ENCODE results near the gene GABBR1. TPM values are rescaled to one million over a fixed set of nuclear protein-coding genes. Genes with fewer than 3 reads are reported as not detected.

GABBR1 gene
- total RNA-seq, 1 experiment from 2014 or later, result 146 TPM

DNA sequence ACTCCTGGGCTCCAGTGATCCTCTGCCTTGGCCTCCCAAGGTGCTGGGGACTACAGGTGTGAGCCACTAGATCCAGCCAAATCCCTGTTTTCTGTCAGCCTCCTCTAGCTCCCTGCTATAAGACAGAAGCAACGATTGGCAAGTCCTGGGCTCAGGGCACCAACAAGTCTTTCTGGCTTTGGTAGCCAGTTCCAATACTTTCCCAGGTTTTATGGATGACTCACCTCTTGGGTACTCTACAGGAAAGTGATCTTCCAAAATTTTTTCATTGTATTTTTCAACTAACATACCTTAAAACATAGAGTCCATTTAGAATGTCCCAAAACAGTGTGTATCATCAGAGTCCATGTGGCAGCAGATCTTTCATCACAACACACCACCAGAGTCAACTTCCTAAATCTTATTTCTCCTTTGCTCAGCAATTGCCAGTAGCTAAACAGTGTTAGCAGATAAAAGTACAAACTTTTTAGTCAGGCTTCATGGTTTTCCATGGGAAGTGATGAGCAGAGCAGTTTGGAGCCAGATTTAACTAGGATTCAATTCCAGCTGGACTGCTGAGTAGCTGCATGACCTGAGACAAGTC lies 13.3 kb downstream of the GABBR1 start:
- Mint-ChIP-seq H3K36me3 (ENCODE audit: insufficient read depth in 1 of 3, low read depth in 3 of 3) (peaks cover 61 to 94% (median 70%) of the 10 kb centered on the region in 3 experiments), H3K27ac (no peak overlapping the region), H3K4me3 (no peak overlapping the region), H3K9me3 (no peaks in the 10 kb centered on the region), H3K4me1 (peaks cover 28 to 45% of the 10 kb centered on the region in 2 experiments), H3K27me3 (ENCODE audit: low read depth) (no peaks in the 10 kb centered on the region)
- Histone ChIP-seq H2BK120ac (ENCODE audit: low read depth, low read length, poor library complexity, severe bottlenecking) (no peak overlapping the region), H3K4me1 (ENCODE audit: insufficient read depth, low read length) (peaks cover 13% of the 10 kb centered on the region; the same call in 1 of the 2 replicates), H2BK5ac (ENCODE audit: insufficient read length, low read length) (no peak overlapping the region), H4K20me1 (ENCODE audit: control insufficient read depth, insufficient read depth, insufficient read length) (no peaks in the 10 kb centered on the region), H2BK20ac (ENCODE audit: low read depth, low read length, poor library complexity, severe bottlenecking) (no peak overlapping the region), H2BK15ac (ENCODE audit: low read depth, low read length) (no peak overlapping the region), H2AFZ (ENCODE audit: low read length) (no peak overlapping the region), H3K79me1 (ENCODE audit: insufficient read depth, low read depth, low read length, poor library complexity, severe bottlenecking) (no peaks in the 10 kb centered on the region), H4K8ac (replicated peaks; ENCODE audit: insufficient read length, low read depth, low read length) (no peak overlapping the region), H4K5ac (ENCODE audit: insufficient read length, low read depth, low read length) (no peak overlapping the region), H3K18ac (ENCODE audit: insufficient read length, low read depth, low read length) (no peak overlapping the region), H3K23ac (ENCODE audit: insufficient read length, low read depth, low read length) (no peak overlapping the region), H3K4ac (ENCODE audit: low read depth, low read length) (no peak overlapping the region), H4K91ac (ENCODE audit: insufficient read length, low read depth, low read length) (no peak overlapping the region), H3T11ph (ENCODE audit: low read length) (no peak overlapping the region), H3K79me2 (ENCODE audit: insufficient read depth, low read length) (no peaks in the 10 kb centered on the region; the same call in 1 of the 2 replicates), H3K9me3 (ENCODE audit: control insufficient read depth, low read depth, low read length) (no peaks in the 10 kb centered on the region), H3K27me3 (ENCODE audit: insufficient read depth, low read length) (no peaks in the 10 kb centered on the region), H2AK5ac (ENCODE audit: insufficient read length, low read length) (no peak overlapping the region), H3K14ac (ENCODE audit: insufficient read depth, low read length) (no peak overlapping the region), H3K27ac (ENCODE audit: insufficient read length, low read depth, low read length) (no peak overlapping the region), H3K56ac (ENCODE audit: insufficient read length, low read depth, low read length) (no peak overlapping the region), H3K23me2 (ENCODE audit: insufficient read length, low read depth, low read length, poor library complexity, severe bottlenecking) (no peaks in the 10 kb centered on the region), H3K9ac (ENCODE audit: extremely low read depth, insufficient read length, low read length) (no peak overlapping the region), H3K4me2 (ENCODE audit: insufficient read depth, insufficient read length, low read length) (no peak overlapping the region), H2BK12ac (ENCODE audit: insufficient read length, low read depth, low read length) (no peak overlapping the region)
- no peak for DNase-seq
- TF ChIP-seq, protein P1, sequence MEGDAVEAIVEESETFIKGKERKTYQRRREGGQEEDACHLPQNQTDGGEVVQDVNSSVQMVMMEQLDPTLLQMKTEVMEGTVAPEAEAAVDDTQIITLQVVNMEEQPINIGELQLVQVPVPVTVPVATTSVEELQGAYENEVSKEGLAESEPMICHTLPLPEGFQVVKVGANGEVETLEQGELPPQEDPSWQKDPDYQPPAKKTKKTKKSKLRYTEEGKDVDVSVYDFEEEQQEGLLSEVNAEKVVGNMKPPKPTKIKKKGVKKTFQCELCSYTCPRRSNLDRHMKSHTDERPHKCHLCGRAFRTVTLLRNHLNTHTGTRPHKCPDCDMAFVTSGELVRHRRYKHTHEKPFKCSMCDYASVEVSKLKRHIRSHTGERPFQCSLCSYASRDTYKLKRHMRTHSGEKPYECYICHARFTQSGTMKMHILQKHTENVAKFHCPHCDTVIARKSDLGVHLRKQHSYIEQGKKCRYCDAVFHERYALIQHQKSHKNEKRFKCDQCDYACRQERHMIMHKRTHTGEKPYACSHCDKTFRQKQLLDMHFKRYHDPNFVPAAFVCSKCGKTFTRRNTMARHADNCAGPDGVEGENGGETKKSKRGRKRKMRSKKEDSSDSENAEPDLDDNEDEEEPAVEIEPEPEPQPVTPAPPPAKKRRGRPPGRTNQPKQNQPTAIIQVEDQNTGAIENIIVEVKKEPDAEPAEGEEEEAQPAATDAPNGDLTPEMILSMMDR (conservative IDR thresholded peaks at IDR 0.05), result no peak
- no CpG with 5 or more reads among the region's 1 CpG for WGBS (ENCODE audit: extremely low coverage, insufficient read length, low lambda C conversion rate)
